Activated T-helper 1 cell treated with anti-CD3 and anti-CD28 coated beads, Interleukin-12 subunit alpha, Interleukin-12 subunit beta, Interleukin-2, Interleukin-4 antibody, amounts not matched to agents 30 ng/mL and 10 ng/mL and 1 ng/mL, durations not matched to agents 14 hours and 24 hours and 36 hours (primary cell): ENCODE results near the gene ISY1. TPM values are rescaled to one million over a fixed set of nuclear protein-coding genes. Genes with fewer than 3 reads are reported as not detected.
"Not testable (repeated sequence)": the region's sequence is repeated elsewhere in the genome, so short reads cannot be mapped to it uniquely, and the experiment has no call there.

Experiments used
- DNase-seq: peaks from one replicate; pipeline ENCODE4 v3.0.0; 2021; ENCODE audit warnings: low spot score
- H3K27ac Mint-ChIP-seq: one replicate; pipeline ENCODE4 v1.8.0; 2021; ENCODE audit warnings: mild to moderate bottlenecking, mixed read lengths
- H3K27me3 Mint-ChIP-seq: one replicate; pipeline ENCODE4 v1.8.0; 2022; ENCODE audit warnings: mild to moderate bottlenecking, moderate library complexity, mixed read lengths; ENCODE audit not compliant: insufficient read depth
- H3K36me3 Mint-ChIP-seq: one replicate; pipeline ENCODE4 v1.8.0; 2021; ENCODE audit warnings: low read depth, mixed read lengths
- H3K4me1 Mint-ChIP-seq: one replicate; pipeline ENCODE4 v1.8.0; 2021; ENCODE audit warnings: low read depth, mixed read lengths
- H3K4me3 Mint-ChIP-seq: one replicate; pipeline ENCODE4 v1.8.0; 2021; ENCODE audit warnings: mild to moderate bottlenecking, moderate library complexity, mixed read lengths
- H3K9me3 Mint-ChIP-seq: one replicate; pipeline ENCODE4 v1.8.0; 2021; ENCODE audit warnings: mixed read lengths
- intact Hi-C: fragments of 100-400 bp; cut with micrococcal nuclease; formaldehyde crosslinking; loops from one replicate; pipeline ENCODE4 v1.15.1; 2024
- total RNA-seq: library from RNA; stranded (reverse); gene quantifications from 2 replicates; pipeline ENCODE4 v1.2.3, GENCODE V29; 2022

Gene ISY1
- total RNA-seq, 1 donor from 2014 or later = 75.4 TPM

DNA sequence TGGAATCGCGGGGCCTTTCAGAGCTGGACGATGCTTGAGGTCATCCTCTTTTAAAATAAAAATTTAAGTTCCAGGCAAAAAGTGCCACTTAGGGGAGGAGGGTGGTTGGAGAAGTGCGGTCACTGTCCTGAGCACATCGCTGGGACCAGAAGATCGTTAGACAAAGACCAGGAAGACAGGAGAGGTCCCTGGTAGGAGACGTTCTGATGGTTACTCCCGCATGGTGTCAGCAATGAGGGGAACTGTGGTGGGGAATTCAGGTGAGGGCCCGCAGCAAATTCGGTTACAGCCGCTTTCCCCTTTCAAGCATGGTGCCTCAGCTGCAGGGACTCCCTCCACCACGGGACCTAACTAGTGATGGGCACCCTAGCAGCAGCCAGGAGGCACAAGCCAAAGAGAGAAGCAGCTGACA is 1.0 kb upstream of the ISY1 start:
- Mint-ChIP-seq H3K4me1 (peaks cover 34% of the 10 kb centered on the region), H3K27ac (peak overlapping the region; percentile 99), H3K27me3 (no peaks in the 10 kb centered on the region), H3K9me3 (no peaks in the 10 kb centered on the region), H3K4me3 (peak overlapping the region; percentile 97), H3K36me3 (peaks cover 23% of the 10 kb centered on the region)
- peak; percentile 15 for DNase-seq
- intact Hi-C loops = loop anchor here (1.0 kb wide), 13 partner anchors 22 to 545 kb away; partner anchors contain the start of genes ACAD9, COPG1, HMCES and IFT122

DNA sequence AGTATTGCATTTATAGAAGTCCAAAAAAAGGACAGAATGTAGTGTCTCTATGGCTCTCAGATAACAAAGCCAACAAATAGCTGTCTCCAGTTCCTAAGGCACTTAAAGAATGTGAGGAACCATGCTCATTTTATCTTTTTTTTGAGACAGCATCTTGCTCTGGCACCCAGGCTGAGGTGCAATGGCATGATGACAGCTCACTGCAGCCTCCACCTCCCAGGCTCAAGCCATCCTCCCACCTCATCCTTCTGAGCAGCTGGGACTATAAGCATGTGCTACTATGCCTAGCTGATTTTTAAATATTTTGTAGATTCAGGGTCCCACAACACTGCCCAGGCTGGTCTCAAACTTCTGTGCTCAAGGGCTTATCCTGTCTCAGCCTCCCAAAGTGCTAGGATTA is 16.1 kb downstream of the ISY1 start:
- H3K27ac Mint-ChIP-seq = no peak overlapping the region
- peaks cover 24% of the 10 kb centered on the region for H3K36me3 Mint-ChIP-seq
- no peak for DNase-seq
- H3K27me3 Mint-ChIP-seq = no peaks in the 10 kb centered on the region
- H3K4me1 Mint-ChIP-seq = no peaks in the 10 kb centered on the region
- intact Hi-C loops = no loop called here
- H3K4me3 Mint-ChIP-seq = no peak overlapping the region
- no peaks in the 10 kb centered on the region for H3K9me3 Mint-ChIP-seq

DNA sequence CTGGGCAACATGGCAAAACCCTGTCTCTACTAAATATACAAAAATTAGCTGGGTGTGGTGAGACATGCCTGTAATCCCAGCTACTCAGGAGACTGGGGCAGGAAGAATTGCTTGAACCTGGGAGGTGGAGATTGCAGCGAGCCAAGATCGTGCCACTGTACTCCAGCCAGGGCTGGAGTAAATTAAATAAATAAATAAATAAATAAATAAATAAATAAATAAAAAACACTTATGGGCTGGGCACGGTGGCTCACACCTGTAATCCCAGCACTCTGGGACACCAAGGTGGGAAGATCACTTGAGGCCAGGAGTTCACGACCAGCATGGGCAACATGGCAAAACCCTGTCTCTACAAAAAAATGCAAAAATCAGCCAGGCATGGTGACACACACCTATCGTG is 19.9 kb downstream of the ISY1 start:
- H3K4me3 Mint-ChIP-seq, H3K9me3 Mint-ChIP-seq, H3K27me3 Mint-ChIP-seq, intact Hi-C loops, DNase-seq, H3K4me1 Mint-ChIP-seq, H3K27ac Mint-ChIP-seq: not testable (repeated sequence)
- peaks cover 18% of the 10 kb centered on the region for H3K36me3 Mint-ChIP-seq

DNA sequence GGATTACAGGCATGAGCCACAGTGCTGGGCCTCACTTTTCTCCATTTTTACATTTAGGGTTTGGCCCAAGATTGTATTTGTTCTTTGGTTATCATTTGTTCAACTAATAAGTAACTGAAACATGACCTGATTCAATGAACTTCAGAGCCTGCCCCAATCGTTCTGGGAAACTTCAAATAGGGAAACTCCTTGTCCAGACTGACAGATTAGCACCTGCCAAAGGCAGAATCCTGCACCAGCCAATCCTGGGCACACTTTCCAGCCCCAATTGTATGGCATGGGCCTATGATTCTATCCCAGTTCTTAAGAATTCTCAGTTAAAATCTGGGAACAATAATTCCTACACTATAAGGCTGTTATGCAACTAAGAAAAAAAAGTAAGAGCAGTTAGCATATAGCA is 21.0 kb downstream of the ISY1 start:
- Mint-ChIP-seq H3K36me3 (peaks cover 9% of the 10 kb centered on the region), H3K4me3 (no peak overlapping the region)
- intact Hi-C loops = no loop called here

DNA sequence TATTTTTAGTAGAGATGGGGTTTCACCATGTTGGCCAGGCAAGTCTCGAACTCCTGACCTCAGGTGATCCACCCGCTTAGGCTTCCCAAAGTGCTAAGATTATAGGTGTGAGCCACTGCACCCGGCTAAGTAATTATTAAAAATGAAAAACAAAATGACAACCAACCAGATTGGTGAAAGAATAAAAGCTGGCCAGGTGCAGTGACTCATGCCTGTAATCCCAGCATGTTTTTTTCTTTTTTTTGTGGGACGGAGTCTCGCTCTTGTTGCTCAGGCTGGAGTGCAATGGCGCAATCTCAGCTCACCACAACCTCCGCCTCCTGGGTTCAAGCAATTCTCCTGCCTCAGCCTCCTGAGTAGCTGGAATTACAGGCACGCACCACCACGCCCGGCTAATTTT is 24.6 kb downstream of the ISY1 start:
- intact Hi-C loops, H3K4me3 Mint-ChIP-seq, H3K27me3 Mint-ChIP-seq, DNase-seq, H3K4me1 Mint-ChIP-seq, H3K9me3 Mint-ChIP-seq, H3K27ac Mint-ChIP-seq: not testable (repeated sequence)
- H3K36me3 Mint-ChIP-seq = peaks cover 20% of the 10 kb centered on the region

More for the DNA sequence above, 21.0 kb downstream of the ISY1 start:
- Mint-ChIP-seq H3K27ac (no peak overlapping the region), H3K9me3 (no peaks in the 10 kb centered on the region), H3K4me1 (no peaks in the 10 kb centered on the region), H3K27me3 (no peaks in the 10 kb centered on the region)
- DNase-seq = no peak

DNA sequence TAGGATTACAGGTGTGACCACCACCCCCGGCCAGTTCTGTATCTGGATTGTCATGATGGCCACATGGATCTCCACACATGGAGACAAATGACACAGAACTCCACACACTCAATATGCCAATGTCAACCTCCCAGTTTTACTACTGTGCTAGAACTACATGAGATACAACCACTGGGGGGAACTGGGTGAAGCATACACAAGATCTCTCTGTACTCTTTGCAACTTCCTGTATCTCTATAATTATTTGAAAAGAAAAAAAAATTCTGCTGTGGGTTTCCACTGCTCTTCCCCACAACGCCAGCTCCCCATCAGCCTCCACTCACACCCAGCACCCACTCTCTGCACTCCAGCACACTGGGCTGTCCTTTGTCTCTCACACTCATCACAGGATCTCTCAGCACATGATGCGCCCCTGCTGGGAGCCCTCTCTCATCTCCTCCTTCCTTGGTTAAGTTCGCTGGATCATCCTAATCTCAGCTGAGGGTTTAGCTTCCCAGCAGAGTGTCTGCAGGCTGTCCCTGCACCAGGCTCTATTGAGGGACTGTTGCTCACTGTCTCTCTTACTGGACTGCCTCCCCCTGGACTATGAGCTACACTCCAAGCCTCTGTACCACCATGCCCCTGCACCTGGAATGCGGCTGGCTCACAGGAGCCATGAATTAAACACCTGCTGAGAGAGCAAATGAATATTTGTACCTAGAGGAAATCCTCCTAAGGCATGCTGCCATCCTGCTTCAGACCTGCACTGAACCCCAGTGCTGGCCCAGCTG is 28.6 kb downstream of the ISY1 start:
- peaks cover 28% of the 10 kb centered on the region for H3K36me3 Mint-ChIP-seq
- DNase-seq = no peak
- H3K4me1 Mint-ChIP-seq = peaks cover 6% of the 10 kb centered on the region
- intact Hi-C loops = no loop called here
- no peaks in the 10 kb centered on the region for H3K27me3 Mint-ChIP-seq
- H3K4me3 Mint-ChIP-seq = no peak overlapping the region
- H3K9me3 Mint-ChIP-seq = no peaks in the 10 kb centered on the region
- H3K27ac Mint-ChIP-seq = peak overlapping the region; percentile 19

DNA sequence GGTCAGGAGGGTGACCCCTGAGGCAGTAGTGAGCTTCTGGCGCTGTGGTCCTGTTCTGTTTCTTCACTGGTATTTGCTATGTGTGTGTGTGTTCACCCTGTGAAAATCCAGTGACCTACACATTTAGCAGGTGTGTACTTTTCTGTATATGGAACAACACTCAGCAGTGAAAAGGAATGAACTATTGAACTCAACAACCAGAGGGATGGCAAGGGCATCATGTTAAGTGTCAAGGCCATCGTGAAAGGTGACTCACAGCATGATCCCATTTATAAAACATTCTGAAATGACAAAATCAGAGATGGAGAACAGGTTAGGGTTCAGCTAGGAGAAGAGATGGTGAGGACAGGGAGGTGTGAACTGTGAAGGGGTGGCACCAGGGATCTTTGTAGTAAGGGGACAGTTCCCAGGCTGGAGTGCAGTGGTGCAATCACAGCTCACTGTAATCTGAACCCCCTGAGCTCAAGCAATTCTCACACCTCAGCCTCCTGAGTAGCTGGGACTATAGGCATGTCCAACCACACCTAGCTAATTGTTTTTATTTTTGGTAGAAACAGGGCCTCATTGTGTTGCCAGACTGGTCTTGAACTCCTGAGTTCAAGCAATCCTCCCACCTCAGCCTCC is 29.3 kb downstream of the ISY1 start:
- Mint-ChIP-seq H3K27ac (no peak overlapping the region), H3K9me3 (no peaks in the 10 kb centered on the region), H3K4me3 (no peak overlapping the region), H3K36me3 (peaks cover 32% of the 10 kb centered on the region), H3K27me3 (no peaks in the 10 kb centered on the region), H3K4me1 (peaks cover 6% of the 10 kb centered on the region)
- DNase-seq = no peak
- intact Hi-C loops = no loop called here

DNA sequence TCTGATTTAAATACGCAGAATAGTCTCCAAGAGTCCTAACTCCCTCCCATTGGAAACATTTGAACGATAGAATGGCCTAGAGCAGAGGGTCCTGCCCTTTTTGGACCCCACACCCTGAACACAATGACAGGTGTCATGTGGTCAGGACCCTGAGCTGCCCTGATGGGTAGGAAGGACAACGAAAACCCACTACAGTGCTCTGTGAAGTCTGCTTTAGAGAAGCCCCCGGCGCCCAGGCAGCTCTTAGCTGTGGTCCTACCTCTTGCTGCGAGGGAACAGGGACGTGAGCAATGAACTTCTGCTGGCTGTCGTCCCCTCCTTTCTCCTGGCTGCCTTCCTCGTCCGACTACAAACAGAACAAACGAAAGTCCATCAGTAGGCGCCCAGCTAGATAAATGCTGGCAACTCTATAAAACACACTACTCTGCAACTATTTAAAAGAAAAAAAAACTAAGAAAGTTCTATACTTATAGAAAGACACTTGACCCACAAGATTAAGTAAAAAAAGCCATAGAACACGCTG is 30.5 kb downstream of the ISY1 start:
- Mint-ChIP-seq H3K27ac (no peak overlapping the region), H3K27me3 (no peaks in the 10 kb centered on the region), H3K4me1 (peaks cover 6% of the 10 kb centered on the region), H3K9me3 (no peaks in the 10 kb centered on the region), H3K4me3 (no peak overlapping the region), H3K36me3 (peaks cover 32% of the 10 kb centered on the region)
- intact Hi-C loops = no loop called here
- DNase-seq = no peak

DNA sequence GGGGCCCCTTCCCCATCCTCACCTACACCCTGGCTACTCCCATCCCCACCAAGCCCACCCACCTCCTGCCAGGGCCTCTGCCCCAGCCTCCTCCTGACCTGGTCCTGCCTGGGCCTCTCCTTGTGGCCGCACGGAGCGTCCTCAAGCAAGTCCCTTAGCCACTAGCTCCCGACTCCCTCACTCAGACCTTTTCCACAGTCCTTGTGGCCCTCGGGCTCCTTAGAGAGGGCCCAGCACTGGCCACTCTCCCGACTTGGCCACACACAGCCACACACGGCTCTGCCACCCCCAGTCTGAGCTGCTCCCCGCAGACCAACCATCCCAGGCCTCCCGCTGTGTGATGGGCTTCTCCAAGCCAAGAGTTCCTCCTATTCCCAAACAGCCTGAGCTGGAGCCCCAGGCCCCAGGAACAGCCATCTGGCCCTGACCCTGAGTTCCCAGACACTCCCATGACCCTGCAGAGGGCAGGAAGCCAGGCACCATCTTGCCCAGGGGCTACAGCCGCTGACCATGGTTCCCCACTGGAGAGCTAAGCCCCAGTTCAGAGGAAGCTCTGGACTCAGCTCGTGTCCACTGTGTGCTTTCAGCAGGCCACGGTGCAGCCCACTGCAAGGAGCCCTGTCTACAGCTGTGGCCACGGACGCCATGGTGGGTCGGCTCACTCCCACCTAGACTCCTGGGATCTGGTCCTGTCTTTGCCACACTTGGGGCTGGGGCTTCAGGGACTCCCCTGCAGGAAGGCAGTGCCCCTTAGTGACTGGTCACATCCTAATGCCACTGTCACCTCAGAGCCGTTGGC is 32.3 kb downstream of the ISY1 start:
- Mint-ChIP-seq H3K4me1 (peaks cover 8% of the 10 kb centered on the region), H3K9me3 (no peaks in the 10 kb centered on the region), H3K4me3 (no peak overlapping the region), H3K27me3 (no peaks in the 10 kb centered on the region), H3K36me3 (peaks cover 23% of the 10 kb centered on the region), H3K27ac (peak overlapping the region; percentile 44)
- intact Hi-C loops = no loop called here
- no peak for DNase-seq

DNA sequence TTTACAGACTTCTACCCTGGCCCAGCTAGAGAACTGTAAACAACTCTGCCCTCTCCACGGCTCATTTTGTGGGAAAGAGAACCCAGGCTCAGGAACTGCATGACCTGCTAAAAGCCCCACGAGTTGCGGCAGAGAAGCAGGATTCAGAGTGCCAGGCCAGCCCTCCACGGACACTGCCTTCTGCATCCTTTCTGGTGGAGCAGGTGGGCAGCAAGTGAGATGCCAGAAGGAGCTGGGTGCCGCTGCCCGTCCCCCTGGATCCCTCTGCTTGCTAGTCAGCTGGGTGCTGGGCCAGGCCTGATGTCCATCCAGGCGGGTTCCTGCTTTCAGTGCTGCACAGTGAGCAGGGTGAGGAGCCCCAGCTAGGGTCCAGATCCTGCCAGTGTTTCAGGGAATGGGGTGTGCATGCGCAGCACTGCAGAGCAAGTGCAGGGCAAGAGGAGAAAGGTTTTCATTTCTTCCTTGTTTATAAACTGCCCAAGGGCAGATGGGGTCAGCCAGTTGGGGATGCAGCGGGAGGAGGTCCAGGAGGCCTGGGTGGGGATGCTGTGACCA is 34.1 kb downstream of the ISY1 start:
- Mint-ChIP-seq H3K4me3 (no peak overlapping the region), H3K9me3 (no peaks in the 10 kb centered on the region), H3K27me3 (no peaks in the 10 kb centered on the region), H3K27ac (peak overlapping the region; percentile 63), H3K36me3 (peaks cover 15% of the 10 kb centered on the region), H3K4me1 (peaks cover 14% of the 10 kb centered on the region)
- DNase-seq = no peak
- intact Hi-C loops = no loop called here

DNA sequence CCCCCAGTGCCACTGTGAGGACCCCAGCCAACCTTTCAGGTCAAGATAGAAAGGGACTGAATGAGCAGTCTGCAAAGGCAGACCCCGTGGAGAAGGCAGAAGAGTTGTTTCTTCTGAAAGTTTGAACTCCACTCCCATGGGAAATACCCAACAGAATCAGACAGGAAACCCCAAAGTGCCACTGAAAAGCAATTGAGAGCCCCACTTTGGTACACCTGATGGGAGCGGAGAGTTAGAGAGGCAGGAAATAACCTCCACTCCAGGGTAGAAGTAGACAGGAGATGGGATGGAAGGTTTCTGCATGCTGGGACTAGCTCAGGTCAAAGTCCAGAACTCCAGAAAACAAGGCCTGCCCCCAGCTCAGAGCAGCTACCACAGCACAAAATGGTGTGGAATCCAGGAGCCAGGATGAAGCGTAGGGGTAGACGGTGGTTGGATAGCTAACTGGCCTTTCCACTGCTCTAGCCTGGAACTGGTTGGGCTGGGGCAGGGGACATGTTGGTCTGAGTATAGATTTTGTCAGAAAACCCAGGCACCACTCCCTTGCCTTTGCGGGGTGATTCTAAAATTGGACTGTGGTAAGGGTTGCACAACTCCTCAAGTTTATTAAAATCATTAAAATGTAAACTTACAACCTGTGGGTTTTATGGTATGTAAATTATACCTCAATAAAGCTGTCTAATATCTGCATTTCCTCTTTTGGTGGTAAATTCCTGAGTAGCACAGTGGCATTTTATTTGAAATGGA is 37.4 kb downstream of the ISY1 start:
- peak overlapping the region; percentile 65 for H3K4me3 Mint-ChIP-seq
- H3K4me1 Mint-ChIP-seq = peaks cover 32% of the 10 kb centered on the region
- H3K36me3 Mint-ChIP-seq = peaks cover 18% of the 10 kb centered on the region
- no peaks in the 10 kb centered on the region for H3K9me3 Mint-ChIP-seq
- intact Hi-C loops = loop anchor here (5.0 kb wide), 3 partner anchors 56 to 321 kb away; partner anchors contain the start of gene ACAD9
- H3K27me3 Mint-ChIP-seq = no peaks in the 10 kb centered on the region
- peak overlapping the region; percentile 66 for H3K27ac Mint-ChIP-seq
- DNase-seq = no peak

DNA sequence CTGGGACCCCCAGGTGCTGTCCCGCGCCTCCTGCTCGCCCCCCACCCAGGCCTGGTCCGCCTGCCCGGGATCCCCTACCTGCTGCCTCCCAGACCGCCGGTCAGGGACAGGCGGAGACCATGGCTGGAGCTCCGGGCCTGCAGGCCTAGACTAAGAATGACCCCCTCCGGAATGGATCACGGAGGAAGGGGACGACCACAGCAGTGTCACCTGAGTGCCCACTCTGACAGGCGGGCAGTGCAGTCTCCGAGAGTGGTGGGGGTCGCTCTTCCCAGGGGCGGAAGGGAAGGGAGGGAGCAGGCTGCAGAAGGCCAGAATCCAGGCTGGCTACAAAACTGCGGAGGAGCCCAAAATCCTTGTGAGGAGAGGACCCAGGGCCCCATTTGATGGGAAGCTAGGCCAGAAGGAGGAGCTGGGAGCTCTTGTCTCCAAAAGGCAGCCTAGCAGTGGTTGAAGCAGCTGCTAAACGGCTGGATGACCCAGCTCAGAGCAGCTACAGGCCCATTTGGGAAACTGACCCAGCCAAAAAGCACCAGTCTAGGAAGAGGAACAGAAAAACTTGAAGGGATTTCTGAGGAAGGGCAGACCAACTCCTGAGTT is 38.4 kb downstream of the ISY1 start:
- Mint-ChIP-seq H3K9me3 (no peaks in the 10 kb centered on the region), H3K4me3 (peak overlapping the region; percentile 65), H3K27me3 (no peaks in the 10 kb centered on the region), H3K36me3 (peaks cover 26% of the 10 kb centered on the region), H3K27ac (peak overlapping the region; percentile 66), H3K4me1 (peaks cover 42% of the 10 kb centered on the region)
- DNase-seq = no peak
- intact Hi-C loops = loop anchor here (5.0 kb wide), 3 partner anchors 55 to 320 kb away; partner anchors contain the start of gene ACAD9
